Measurements from ENCODE around the gene AGBL1. TPM values are rescaled to one million over a fixed set of nuclear protein-coding genes. Genes with fewer than 3 reads are reported as not detected.

AGBL1 gene
- total RNA-seq, 1 donor, result not detected

GRCh38 chr15:86042226-86042625 lies 37.4 kb upstream of the AGBL1 start:
- no peak for TF ChIP-seq CTCF (IDR thresholded peaks at IDR 0.05; ENCODE audit: insufficient read depth, low read depth, low read length)
- no peak for DNase-seq (ENCODE audit: low read depth)
- no peak overlapping the region for H3K4me3 ChIP-seq (ENCODE audit: low read depth, low read length)

DNA sequence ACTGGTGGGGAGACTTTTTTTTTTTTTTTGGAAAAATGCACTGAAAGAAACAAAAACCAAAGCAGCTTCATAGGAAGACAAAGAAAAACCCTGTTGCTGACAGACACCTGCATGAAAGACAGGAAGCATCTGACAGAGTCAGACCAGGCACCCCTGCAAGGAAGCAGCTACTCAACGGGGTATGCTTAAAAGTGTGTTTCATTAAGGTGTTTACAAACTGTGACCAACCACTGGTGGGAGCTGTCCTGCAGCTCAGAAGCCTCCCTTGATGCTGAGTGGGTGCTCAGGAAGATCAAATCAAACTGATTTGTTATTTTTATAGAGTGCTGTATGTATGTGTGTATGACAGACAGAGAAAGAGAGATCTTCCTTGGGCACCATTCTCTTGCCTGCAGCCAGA lies 34.7 kb upstream of the AGBL1 start:
- no peak for DNase-seq (ENCODE audit: low read depth)
- H3K4me3 ChIP-seq (ENCODE audit: low read depth, low read length), result no peak overlapping the region
- no peak for TF ChIP-seq CTCF (IDR thresholded peaks at IDR 0.05; ENCODE audit: insufficient read depth, low read depth, low read length)

GRCh38 chr15:86054338-86054737 lies 25.3 kb upstream of the AGBL1 start:
- no peak overlapping the region for H3K4me3 ChIP-seq (ENCODE audit: low read depth, low read length)
- TF ChIP-seq CTCF (IDR thresholded peaks at IDR 0.05; ENCODE audit: insufficient read depth, low read depth, low read length), result no peak
- DNase-seq (ENCODE audit: low read depth), result no peak

GRCh38 chr15:86055688-86056087 lies 24.0 kb upstream of the AGBL1 start:
- no peak for TF ChIP-seq CTCF (IDR thresholded peaks at IDR 0.05; ENCODE audit: insufficient read depth, low read depth, low read length)
- no peak overlapping the region for H3K4me3 ChIP-seq (ENCODE audit: low read depth, low read length)
- no peak for DNase-seq (ENCODE audit: low read depth)

DNA sequence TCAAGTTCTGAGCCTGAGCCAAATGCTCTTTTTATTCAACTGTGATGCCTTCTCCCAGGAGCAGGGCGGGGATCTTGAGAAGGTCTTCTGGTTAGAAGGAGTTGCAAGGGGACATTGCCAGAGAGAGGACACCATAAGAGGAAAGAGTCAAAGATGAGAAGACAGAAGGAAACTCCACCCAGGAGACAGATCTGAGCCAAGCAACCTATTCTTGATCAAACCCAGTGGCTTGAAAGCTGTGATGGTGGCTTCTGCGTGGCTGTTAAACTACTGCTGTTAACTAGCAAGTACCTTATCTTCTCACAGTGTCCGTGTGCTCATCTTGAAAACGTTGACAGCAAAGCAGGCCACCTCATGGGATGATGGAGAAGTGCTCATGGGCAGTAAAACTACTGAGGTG lies 19.8 kb upstream of the AGBL1 start:
- TF ChIP-seq CTCF (IDR thresholded peaks at IDR 0.05; ENCODE audit: insufficient read depth, low read depth, low read length), result no peak
- H3K4me3 ChIP-seq (ENCODE audit: low read depth, low read length), result no peak overlapping the region
- DNase-seq (ENCODE audit: low read depth), result no peak

DNA sequence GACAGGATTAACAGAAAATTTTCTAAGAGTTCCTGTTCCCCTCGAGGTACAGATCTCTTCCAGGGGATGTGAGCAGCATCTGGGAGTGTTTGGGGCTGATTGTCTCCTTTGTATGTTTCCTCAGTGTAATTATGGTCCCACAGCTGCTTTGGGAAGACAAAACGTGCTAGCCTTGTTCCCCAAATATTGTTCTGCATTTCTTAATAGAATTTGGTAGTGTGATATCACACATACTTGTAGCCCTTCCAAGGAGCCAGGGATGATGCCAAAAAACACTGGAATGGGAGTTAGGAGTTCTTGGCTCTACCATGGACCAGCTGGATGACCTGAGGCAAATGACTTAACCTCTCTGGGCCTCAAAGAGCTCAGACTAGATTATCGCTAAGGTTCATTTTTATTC lies 19.0 kb upstream of the AGBL1 start:
- no peak for TF ChIP-seq CTCF (IDR thresholded peaks at IDR 0.05; ENCODE audit: insufficient read depth, low read depth, low read length)
- no peak for DNase-seq (ENCODE audit: low read depth)
- no peak overlapping the region for H3K4me3 ChIP-seq (ENCODE audit: low read depth, low read length)

DNA sequence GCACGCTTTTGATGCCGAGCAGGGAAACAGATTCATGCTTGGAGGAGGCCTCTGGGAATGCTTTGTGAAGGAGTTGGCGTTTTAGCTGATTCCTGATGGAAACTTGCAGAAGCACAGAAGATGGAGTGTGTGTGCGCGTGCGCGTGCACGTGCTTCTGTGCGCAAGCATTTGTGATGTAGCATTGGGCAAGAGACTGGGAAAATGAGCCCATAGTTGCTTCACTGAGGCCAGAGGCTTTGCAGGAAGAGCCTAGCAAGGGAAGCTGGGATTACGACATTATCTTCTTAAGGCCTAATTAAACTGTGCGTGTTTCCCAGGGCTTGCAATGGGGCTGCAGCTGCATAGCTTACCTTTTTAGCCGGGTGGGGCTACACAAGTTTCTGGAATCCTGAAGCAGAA lies 18.1 kb upstream of the AGBL1 start:
- TF ChIP-seq CTCF (IDR thresholded peaks at IDR 0.05; ENCODE audit: insufficient read depth, low read depth, low read length), result no peak
- peak; percentile 13 for DNase-seq (ENCODE audit: low read depth)
- no peak overlapping the region for H3K4me3 ChIP-seq (ENCODE audit: low read depth, low read length)
